Natural killer cell (primary cell): ENCODE measurements around the gene CRIM1. TPM values are rescaled to one million over a fixed set of nuclear protein-coding genes. Genes with fewer than 3 reads are reported as not detected.

Experiments used
- ATAC-seq, 3 donors: fragments of 150-1000 bp in 2 of 3; fragments of 200-7000 bp in 1 of 3; cut with Tn5 transposase; 1 replicate in 1 of 3; 2 replicates in 2 of 3; pipeline ENCODE4 v1.10.0; 2021; ENCODE audit warnings: mild to moderate bottlenecking in 2 of 3, moderate library complexity in 2 of 3
- DNase-seq, 2 donors: peaks; one replicate each; pipeline versions ENCODE4 v3.0.0 to v3.0.0-alpha.2; 2013 to 2021; ENCODE audit warnings: mixed read lengths in 1 of 2
- H3K27ac ChIP-seq: one replicate; pipeline ENCODE4 v1.5.1; 2013; ENCODE audit warnings: mild to moderate bottlenecking, low read length
- H3K27me3 ChIP-seq: one replicate; pipeline ENCODE4 v1.6.1; 2013; ENCODE audit warnings: low read length; ENCODE audit not compliant: control insufficient read depth, insufficient read depth
- H3K36me3 ChIP-seq: one replicate; pipeline ENCODE4 v1.6.1; 2013; ENCODE audit warnings: low read length; ENCODE audit not compliant: control insufficient read depth, insufficient read depth
- H3K4me1 ChIP-seq: one replicate; pipeline ENCODE4 v1.6.1; 2013; ENCODE audit warnings: low read length; ENCODE audit not compliant: control insufficient read depth, insufficient read depth
- H3K4me3 ChIP-seq: one replicate; pipeline ENCODE4 v1.5.1; 2013; ENCODE audit warnings: low read length
- H3K9me3 ChIP-seq: one replicate; pipeline ENCODE4 v1.6.1; 2013; ENCODE audit warnings: low read length; ENCODE audit not compliant: control insufficient read depth, insufficient read depth
- H3K27ac Mint-ChIP-seq, 2 donors: one replicate each; pipeline ENCODE4 v1.8.0; 2022; ENCODE audit warnings: mild to moderate bottlenecking in 2 of 2, mixed read lengths in 2 of 2, moderate library complexity in 1 of 2
- H3K27me3 Mint-ChIP-seq, 2 donors: one replicate each; pipeline ENCODE4 v1.8.0; 2022; ENCODE audit warnings: low read depth in 2 of 2, mixed read lengths in 2 of 2
- H3K36me3 Mint-ChIP-seq: one replicate; pipeline ENCODE4 v1.8.0; 2022; ENCODE audit warnings: mixed read lengths
- H3K4me1 Mint-ChIP-seq, 2 donors: one replicate each; pipeline ENCODE4 v1.8.0; 2022; ENCODE audit warnings: mixed read lengths in 2 of 2
- H3K4me3 Mint-ChIP-seq: one replicate; pipeline ENCODE4 v1.8.0; 2022; ENCODE audit warnings: mild to moderate bottlenecking, moderate library complexity, mixed read lengths
- H3K9me3 Mint-ChIP-seq, 2 donors: one replicate each; pipeline ENCODE4 v1.8.0; 2022; ENCODE audit warnings: mixed read lengths in 2 of 2
- CTCF ChIP-seq: fragments of 200-600 bp; IDR thresholded peaks from one replicate; pipeline ENCODE4 v1.8.0; 2022; ENCODE audit warnings: antibody characterized with exemption
- WGBS: methylation state at CpG from one replicate; pipeline ENCODE4 v1.1.7; 2013; ENCODE audit warnings: missing lambda C conversion rate; ENCODE audit not compliant: insufficient coverage; 5-methylcytosine and 5-hydroxymethylcytosine counted together
- intact Hi-C: fragments of 100-400 bp; cut with micrococcal nuclease; formaldehyde crosslinking; loops from one replicate; pipeline ENCODE4 v1.14.2; 2022
- total RNA-seq, 4 donors: library from RNA; stranded (reverse); fragments of 120-200 nt in 1 of 4; gene quantifications; one replicate each; pipeline versions ENCODE4 v1.2.3 to v1.2.4, GENCODE V29; 2013 to 2022

The CRIM1 gene
- total RNA-seq, 3 donors from 2014 or later (not counting 1 experiment from before 2014, with no cell fraction given), result 19.3 to 34.1 (median 32.9) TPM

DNA sequence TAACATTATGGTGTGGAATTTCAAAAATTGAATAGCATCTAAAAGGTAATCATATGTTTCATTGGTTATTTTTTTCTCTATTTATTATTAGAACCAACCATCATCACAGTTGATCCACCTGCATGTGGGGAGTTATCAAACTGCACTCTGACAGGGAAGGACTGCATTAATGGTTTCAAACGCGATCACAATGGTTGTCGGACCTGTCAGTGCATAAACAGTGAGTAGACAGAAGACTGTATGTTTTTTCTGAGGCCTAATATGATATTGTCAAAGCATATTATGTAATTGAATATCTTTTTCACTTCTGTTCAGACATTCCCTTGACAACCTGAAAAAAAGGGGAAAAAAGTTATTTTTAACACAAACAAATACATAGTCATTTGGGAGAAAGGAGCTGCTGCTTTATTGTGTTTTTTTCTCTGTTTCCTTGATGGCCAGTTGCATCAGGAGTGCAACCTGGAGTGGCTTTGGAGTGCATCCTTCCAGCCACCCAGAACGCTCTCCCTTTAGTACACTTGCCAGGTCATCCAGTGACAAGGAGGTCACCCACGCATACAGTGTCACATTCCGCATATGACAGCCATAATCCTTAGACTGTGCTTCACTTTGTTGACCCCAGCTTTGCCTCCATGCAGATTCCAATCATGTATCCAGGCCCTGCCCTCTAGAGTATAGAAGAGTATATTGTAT lies 143.7 kb downstream of the CRIM1 start:
- no peaks in the 10 kb centered on the region for H3K27me3 Mint-ChIP-seq
- 100% methylated on average over 6 of the region's 6 CpGs for WGBS
- intact Hi-C loops, result no loop called here

GRCh38 chr2:36500072-36500471 lies 144.5 kb downstream of the CRIM1 start:
- ATAC-seq, result no peak
- WGBS, result 93% methylated on average over 7 of the region's 7 CpGs
- no peak for TF ChIP-seq CTCF
- no peaks in the 10 kb centered on the region for H3K27me3 Mint-ChIP-seq
- peaks cover 3% of the 10 kb centered on the region for H3K36me3 ChIP-seq
- H3K27ac Mint-ChIP-seq, result no peak overlapping the region
- intact Hi-C loops, result loop anchor here (10.0 kb wide), 1 partner anchor 145 kb away; the partner anchor contains the start of gene CRIM1
- DNase-seq, result no peak
- no peak overlapping the region for H3K4me3 ChIP-seq
- H3K4me3 Mint-ChIP-seq, result no peak overlapping the region
- H3K27me3 ChIP-seq, result no peaks in the 10 kb centered on the region
- no peak overlapping the region for H3K27ac ChIP-seq
- H3K4me1 Mint-ChIP-seq, result no peaks in the 10 kb centered on the region
- H3K9me3 ChIP-seq, result no peaks in the 10 kb centered on the region
- no peaks in the 10 kb centered on the region for H3K4me1 ChIP-seq
- H3K36me3 Mint-ChIP-seq, result no peaks in the 10 kb centered on the region
- no peaks in the 10 kb centered on the region for H3K9me3 Mint-ChIP-seq

More for the DNA sequence above, 143.7 kb downstream of the CRIM1 start:
- no peaks in the 10 kb centered on the region for H3K4me1 ChIP-seq
- ATAC-seq, result no peak
- DNase-seq, result no peak
- H3K27ac ChIP-seq, result no peak overlapping the region
- Mint-ChIP-seq H3K4me1 (no peaks in the 10 kb centered on the region), H3K36me3 (no peaks in the 10 kb centered on the region), H3K4me3 (no peak overlapping the region), H3K27ac (no peak overlapping the region), H3K9me3 (no peaks in the 10 kb centered on the region)
- H3K27me3 ChIP-seq, result no peaks in the 10 kb centered on the region
- no peak overlapping the region for H3K4me3 ChIP-seq
- H3K36me3 ChIP-seq, result peaks cover 3% of the 10 kb centered on the region
- no peaks in the 10 kb centered on the region for H3K9me3 ChIP-seq
- no peak for TF ChIP-seq CTCF

DNA sequence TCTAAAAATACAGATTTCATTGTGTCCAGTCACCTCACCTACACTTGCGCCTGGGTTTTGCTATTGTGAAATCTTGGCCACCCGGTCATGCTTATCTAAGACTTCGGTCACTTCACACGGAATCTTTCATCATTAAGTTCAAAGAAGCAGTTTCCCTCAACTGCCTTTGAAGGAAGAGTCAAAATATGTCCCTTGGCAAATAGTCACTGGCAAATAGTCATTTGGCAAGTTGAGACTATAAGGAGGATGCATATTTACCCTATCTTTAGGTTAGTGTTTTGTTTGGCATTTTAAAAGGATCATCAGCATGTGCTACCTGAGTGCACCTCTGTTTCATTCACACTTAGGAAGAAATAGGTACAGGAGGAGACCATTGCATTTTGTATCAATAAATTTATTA lies 146.5 kb downstream of the CRIM1 start:
- WGBS, result 88% methylated on average over 4 of the region's 4 CpGs
- ATAC-seq, result no peak
- H3K27ac Mint-ChIP-seq, result no peak overlapping the region

More for the DNA sequence above, 146.5 kb downstream of the CRIM1 start:
- Histone ChIP-seq H3K27me3 (no peaks in the 10 kb centered on the region), H3K4me3 (no peak overlapping the region), H3K9me3 (no peaks in the 10 kb centered on the region), H3K4me1 (no peaks in the 10 kb centered on the region), H3K36me3 (peaks cover 3% of the 10 kb centered on the region), H3K27ac (no peak overlapping the region)
- H3K36me3 Mint-ChIP-seq, result no peaks in the 10 kb centered on the region
- no peaks in the 10 kb centered on the region for H3K27me3 Mint-ChIP-seq
- no peak overlapping the region for H3K4me3 Mint-ChIP-seq
- no peak for TF ChIP-seq CTCF
- H3K4me1 Mint-ChIP-seq, result no peaks in the 10 kb centered on the region
- no peaks in the 10 kb centered on the region for H3K9me3 Mint-ChIP-seq
- intact Hi-C loops, result loop anchor here (10.0 kb wide), 1 partner anchor 147 kb away; the partner anchor contains the start of gene CRIM1
- DNase-seq, result no peak
